ENCODE data around the gene KCNJ10.

DNA sequence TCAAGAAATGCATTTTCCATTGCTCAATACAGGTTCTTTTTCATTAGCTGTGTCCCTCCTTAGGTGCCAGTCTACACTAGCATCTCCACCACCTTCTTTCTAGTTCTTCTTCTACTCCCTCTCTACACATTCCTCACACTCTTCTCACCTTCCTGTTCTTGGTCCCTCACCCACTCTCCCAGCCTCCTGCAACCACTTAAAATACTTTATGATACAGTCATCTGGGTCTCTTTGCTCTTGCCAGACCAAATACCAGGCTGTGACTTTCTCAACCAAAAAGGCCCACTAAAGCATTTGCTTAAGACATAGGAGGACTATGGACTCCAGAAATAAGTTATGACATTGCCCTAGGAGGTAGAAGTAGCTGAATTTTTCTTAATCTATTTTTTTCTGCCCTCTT is 73.3 kb downstream of the KCNJ10 start:
- TF ChIP-seq, protein P1, sequence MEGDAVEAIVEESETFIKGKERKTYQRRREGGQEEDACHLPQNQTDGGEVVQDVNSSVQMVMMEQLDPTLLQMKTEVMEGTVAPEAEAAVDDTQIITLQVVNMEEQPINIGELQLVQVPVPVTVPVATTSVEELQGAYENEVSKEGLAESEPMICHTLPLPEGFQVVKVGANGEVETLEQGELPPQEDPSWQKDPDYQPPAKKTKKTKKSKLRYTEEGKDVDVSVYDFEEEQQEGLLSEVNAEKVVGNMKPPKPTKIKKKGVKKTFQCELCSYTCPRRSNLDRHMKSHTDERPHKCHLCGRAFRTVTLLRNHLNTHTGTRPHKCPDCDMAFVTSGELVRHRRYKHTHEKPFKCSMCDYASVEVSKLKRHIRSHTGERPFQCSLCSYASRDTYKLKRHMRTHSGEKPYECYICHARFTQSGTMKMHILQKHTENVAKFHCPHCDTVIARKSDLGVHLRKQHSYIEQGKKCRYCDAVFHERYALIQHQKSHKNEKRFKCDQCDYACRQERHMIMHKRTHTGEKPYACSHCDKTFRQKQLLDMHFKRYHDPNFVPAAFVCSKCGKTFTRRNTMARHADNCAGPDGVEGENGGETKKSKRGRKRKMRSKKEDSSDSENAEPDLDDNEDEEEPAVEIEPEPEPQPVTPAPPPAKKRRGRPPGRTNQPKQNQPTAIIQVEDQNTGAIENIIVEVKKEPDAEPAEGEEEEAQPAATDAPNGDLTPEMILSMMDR (conservative IDR thresholded peaks at IDR 0.05; ENCODE audit: low read length) = no peak
- TF ChIP-seq EZH2phosphoT487 (IDR thresholded peaks at IDR 0.05; ENCODE audit: borderline replicate concordance, low read depth, low read length) = no peak
